Fibroblast of skin of abdomen (primary cell): ENCODE results near the gene ACYP1.
A peak's percentile ranks its signal among the peaks of the same experiment; 100 is the strongest.

ENCODE experiments used
- DNase-seq: peaks from one replicate; pipeline ENCODE4 v3.0.0-alpha.2; 2013

The ACYP1 gene

GRCh38 chr14:75040507-75040906 lies 23.3 kb downstream of the ACYP1 start:
- DNase-seq, result no peak

GRCh38 chr14:75032939-75033338 lies 30.9 kb downstream of the ACYP1 start:
- DNase-seq, result no peak

- DNase-seq, result no peak
Observed at GRCh38 chr14:75030147-75030546, 33.7 kb downstream of the ACYP1 start.

- no peak for DNase-seq
Observed at GRCh38 chr14:75025876-75026275, 37.9 kb downstream of the ACYP1 start.

- DNase-seq, result no peak
Observed at GRCh38 chr14:75025082-75025481, 38.7 kb downstream of the ACYP1 start.

GRCh38 chr14:75023108-75023507 lies 40.7 kb downstream of the ACYP1 start:
- no peak for DNase-seq

GRCh38 chr14:75022655-75023054 lies 41.2 kb downstream of the ACYP1 start:
- DNase-seq, result no peak

GRCh38 chr14:75018694-75019093 lies 45.1 kb downstream of the ACYP1 start:
- no peak for DNase-seq

- DNase-seq, result no peak
Observed at GRCh38 chr14:75016815-75017214, 47.0 kb downstream of the ACYP1 start.

- DNase-seq, result no peak
Observed at GRCh38 chr14:75015496-75015895, 48.3 kb downstream of the ACYP1 start.

- no peak for DNase-seq
Observed at GRCh38 chr14:75013290-75013689, 50.5 kb downstream of the ACYP1 start.

- DNase-seq, result peak; percentile 61
Observed at GRCh38 chr14:75011356-75011994, 52.3 kb downstream of the ACYP1 start.

GRCh38 chr14:75010472-75011093 lies 53.2 kb downstream of the ACYP1 start:
- DNase-seq, result no peak

GRCh38 chr14:75009176-75009575 lies 54.6 kb downstream of the ACYP1 start:
- no peak for DNase-seq

- DNase-seq, result no peak
Observed at GRCh38 chr14:75005357-75005756, 58.5 kb downstream of the ACYP1 start.

GRCh38 chr14:75003250-75004027 lies 60.4 kb downstream of the ACYP1 start:
- DNase-seq, result no peak
